Body of pancreas (tissue), 4 donors: ENCODE results near the gene PDZRN3.

Experiments used
- CTCF ChIP-seq, 7 experiments: fragments of 450-650 bp in 4 of 7; fragments of 200-600 bp in 3 of 7; sonication (generic) in 3 of 7; IDR thresholded peaks; one replicate each; pipeline ENCODE4 v1.5.1; 2016 to 2019; ENCODE audit warnings: antibody characterized with exemption in 7 of 7
- POLR2A ChIP-seq, 3 donors: fragments of 450-650 bp; IDR thresholded peaks; one replicate each; pipeline ENCODE4 v1.6.1; 2016; ENCODE audit warnings: antibody characterized with exemption in 3 of 3, mild to moderate bottlenecking in 2 of 3

DNA sequence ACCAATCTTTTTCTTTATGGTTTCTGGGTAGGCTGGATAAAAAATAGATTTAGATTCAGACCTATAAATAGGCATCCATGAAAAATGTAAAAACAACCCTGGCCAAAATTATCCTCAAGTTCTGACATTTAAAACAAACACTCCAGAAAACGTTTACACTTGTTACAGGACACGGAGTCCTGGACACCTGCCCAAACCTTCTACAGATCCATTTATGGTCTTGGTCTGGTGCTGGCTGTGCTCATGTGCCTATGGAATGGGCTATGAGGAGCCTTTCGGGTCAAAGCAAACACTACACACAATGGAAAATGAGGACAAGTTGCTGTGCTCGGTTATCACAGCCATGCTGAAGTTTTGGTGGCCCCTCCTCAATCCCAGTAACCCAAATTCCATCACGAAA is 108.1 kb downstream of the PDZRN3 start:
- TF ChIP-seq CTCF (IDR thresholded peaks at IDR 0.05): no peak
- TF ChIP-seq POLR2A (IDR thresholded peaks at IDR 0.05): no peak
